Measurements from ENCODE around the gene UBE2E3. TPM values are rescaled to one million over a fixed set of nuclear protein-coding genes. Genes with fewer than 3 reads are reported as not detected.

Gene UBE2E3
- total and polyA plus RNA-seq, 4 donors = 50.7 to 66.6 (median 54.2) TPM

DNA sequence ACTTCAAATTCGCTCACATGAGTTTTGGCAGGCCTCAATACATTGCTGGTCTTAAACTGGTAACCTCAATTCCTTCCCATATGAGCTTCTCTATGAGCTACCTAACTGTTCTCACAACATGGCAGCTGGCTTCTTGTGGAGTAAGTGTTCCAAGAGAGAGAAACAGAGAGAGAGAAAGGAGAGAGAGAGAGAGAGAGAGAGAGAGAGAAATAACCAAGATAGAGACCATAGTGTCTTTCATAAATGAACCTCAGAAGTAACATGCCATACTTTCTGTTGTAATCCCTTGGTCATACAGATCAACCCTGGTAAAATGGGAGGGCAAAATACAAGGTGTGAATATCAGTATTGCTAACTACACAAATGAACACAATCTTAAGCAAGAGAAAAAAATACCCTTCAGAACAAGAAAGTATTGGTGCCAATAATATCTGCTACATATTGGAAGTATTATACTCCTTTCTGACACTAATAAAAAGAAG lies 33.2 kb upstream of the UBE2E3 start:
- intact Hi-C loops (cut with DNase I) = no loop called here
- Histone ChIP-seq H3K4me3 (ENCODE audit: low read length in 2 of 2) (no peak overlapping the region), H3K9me3 (ENCODE audit: control insufficient read depth, low read length) (no peaks in the 10 kb centered on the region), H3K36me3 (ENCODE audit: control insufficient read depth in 1 of 2, insufficient read depth in 2 of 2, low read length in 1 of 2) (no peaks in the 10 kb centered on the region), H3K27me3 (ENCODE audit: control insufficient read depth in 1 of 2, insufficient read depth in 2 of 2, low read length in 1 of 2) (no peaks in the 10 kb centered on the region), H3K4me1 (ENCODE audit: control insufficient read depth in 1 of 2, insufficient read depth in 2 of 2, low read length in 2 of 2) (no peaks in the 10 kb centered on the region), H3K27ac (ENCODE audit: low read depth in 1 of 2, low read length in 2 of 2) (no peak overlapping the region)
- no peak for ATAC-seq (ENCODE audit: low FRiP score)
- WGBS, 2 donors = 85 to 90% methylated on average over 1 of the region's 1 CpG
- DNase-seq = no peak

DNA sequence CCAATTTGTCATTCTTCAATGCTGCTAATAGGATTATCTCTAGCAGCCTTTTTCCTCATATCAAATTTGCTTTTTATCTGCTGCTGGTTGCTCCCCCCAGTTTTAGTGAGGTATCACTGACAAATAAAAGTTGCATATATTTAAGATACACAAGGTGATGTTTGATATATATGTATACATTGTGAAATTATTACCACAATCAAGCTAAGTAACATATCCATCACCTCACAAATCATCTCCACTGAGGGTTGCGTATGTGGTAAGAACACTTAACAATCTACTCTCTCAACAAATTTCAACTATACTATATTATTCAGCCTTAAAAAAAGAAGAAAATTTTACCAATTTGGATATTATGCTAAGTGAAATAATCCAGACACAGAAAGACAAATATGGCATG lies 30.5 kb upstream of the UBE2E3 start:
- H3K9me3 ChIP-seq (ENCODE audit: control insufficient read depth, low read length) = no peaks in the 10 kb centered on the region
- H3K4me1 ChIP-seq (ENCODE audit: control insufficient read depth in 1 of 2, insufficient read depth in 2 of 2, low read length in 2 of 2) = no peaks in the 10 kb centered on the region
- 0% methylated on average over 1 of the region's 1 CpG for WGBS, 2 donors
- DNase-seq = no peak
- H3K27ac ChIP-seq (ENCODE audit: low read depth in 1 of 2, low read length in 2 of 2) = no peak overlapping the region
- ATAC-seq (ENCODE audit: low FRiP score) = no peak
- intact Hi-C loops (cut with DNase I) = no loop called here
- no peaks in the 10 kb centered on the region for H3K36me3 ChIP-seq (ENCODE audit: control insufficient read depth in 1 of 2, insufficient read depth in 2 of 2, low read length in 1 of 2)
- no peak overlapping the region for H3K4me3 ChIP-seq (ENCODE audit: low read length in 2 of 2)
- no peaks in the 10 kb centered on the region for H3K27me3 ChIP-seq (ENCODE audit: control insufficient read depth in 1 of 2, insufficient read depth in 2 of 2, low read length in 1 of 2)

DNA sequence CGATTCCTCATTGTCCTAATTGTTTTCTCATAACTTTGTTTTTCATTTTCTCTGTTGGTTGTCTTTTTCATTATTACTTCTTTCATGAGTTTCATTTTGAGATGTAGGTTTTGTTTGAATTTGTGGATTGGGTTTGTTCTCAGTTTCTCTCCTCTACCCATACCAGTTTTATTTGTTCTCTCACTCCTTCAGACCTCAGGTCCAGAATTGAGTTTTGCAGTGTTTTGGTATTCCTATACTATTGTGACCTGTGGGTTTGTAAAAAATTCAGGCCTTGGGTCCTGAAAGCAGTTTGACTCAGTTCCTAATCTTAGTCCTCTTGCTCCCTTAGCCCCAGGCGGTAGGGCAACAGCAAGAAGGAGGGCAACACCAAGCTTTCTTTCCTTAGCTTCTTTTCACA lies 28.3 kb upstream of the UBE2E3 start:
- H3K4me1 ChIP-seq (ENCODE audit: control insufficient read depth in 1 of 2, insufficient read depth in 2 of 2, low read length in 2 of 2) = no peaks in the 10 kb centered on the region
- H3K36me3 ChIP-seq (ENCODE audit: control insufficient read depth in 1 of 2, insufficient read depth in 2 of 2, low read length in 1 of 2) = no peaks in the 10 kb centered on the region
- ATAC-seq (ENCODE audit: low FRiP score) (no peak), DNase-seq (no peak)
- H3K4me3 ChIP-seq (ENCODE audit: low read length in 2 of 2) = no peak overlapping the region
- intact Hi-C loops (cut with DNase I) = no loop called here
- no peaks in the 10 kb centered on the region for H3K9me3 ChIP-seq (ENCODE audit: control insufficient read depth, low read length)
- WGBS, 2 donors = 91 to 92% methylated on average over 2 of the region's 2 CpGs
- no peak overlapping the region for H3K27ac ChIP-seq (ENCODE audit: low read depth in 1 of 2, low read length in 2 of 2)
- no peaks in the 10 kb centered on the region for H3K27me3 ChIP-seq (ENCODE audit: control insufficient read depth in 1 of 2, insufficient read depth in 2 of 2, low read length in 1 of 2)

DNA sequence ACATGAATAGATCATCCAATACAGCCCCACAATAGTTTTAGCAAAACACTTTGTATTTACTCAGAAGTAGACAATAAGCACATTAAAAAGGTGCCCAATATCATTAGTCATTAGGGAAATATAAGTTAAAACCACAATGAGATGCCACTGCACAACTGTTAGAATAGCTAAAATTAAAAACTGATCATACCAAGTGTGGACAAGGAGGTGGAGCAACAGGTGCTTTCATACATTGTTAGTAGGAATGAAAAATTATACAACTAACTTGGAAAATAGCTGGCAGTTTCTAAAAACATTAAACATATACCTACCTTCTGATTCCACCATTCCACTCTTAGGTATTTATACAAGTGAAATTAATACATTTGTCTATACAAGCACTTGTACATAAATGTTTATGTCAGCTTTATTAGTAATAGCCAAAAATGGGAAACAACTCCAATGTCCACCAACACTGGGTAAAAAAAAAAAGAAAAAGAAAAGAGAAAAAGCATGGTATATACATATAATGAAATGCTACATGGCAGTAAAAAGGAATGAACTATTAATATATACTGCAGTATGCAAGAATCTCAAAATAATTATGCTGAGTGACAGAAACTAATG lies 27.6 kb upstream of the UBE2E3 start:
- Histone ChIP-seq H3K4me3 (ENCODE audit: low read length in 2 of 2) (no peak overlapping the region), H3K4me1 (ENCODE audit: control insufficient read depth in 1 of 2, insufficient read depth in 2 of 2, low read length in 2 of 2) (no peaks in the 10 kb centered on the region), H3K9me3 (ENCODE audit: control insufficient read depth, low read length) (no peaks in the 10 kb centered on the region), H3K36me3 (ENCODE audit: control insufficient read depth in 1 of 2, insufficient read depth in 2 of 2, low read length in 1 of 2) (no peaks in the 10 kb centered on the region), H3K27ac (ENCODE audit: low read depth in 1 of 2, low read length in 2 of 2) (no peak overlapping the region), H3K27me3 (ENCODE audit: control insufficient read depth in 1 of 2, insufficient read depth in 2 of 2, low read length in 1 of 2) (no peaks in the 10 kb centered on the region)
- DNase-seq = no peak
- intact Hi-C loops (cut with DNase I) = no loop called here
- ATAC-seq (ENCODE audit: low FRiP score) = no peak

DNA sequence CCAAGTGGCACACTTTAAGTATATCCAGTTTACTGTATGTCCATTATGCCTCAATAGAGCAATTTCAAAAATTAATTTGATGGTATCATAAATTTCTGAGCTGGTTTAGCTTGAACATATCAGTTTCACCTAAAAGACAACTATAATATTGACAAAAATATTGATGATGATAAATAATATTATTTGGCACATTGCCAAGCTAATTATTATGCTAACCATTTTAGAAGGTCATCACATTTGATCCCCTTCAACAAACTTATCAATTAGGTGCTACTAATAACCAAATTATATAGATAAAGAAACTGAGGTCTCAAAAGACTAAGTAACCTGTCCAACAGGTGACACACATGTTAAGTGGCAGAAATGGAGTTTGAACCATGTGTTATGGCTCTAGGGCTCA lies 26.9 kb upstream of the UBE2E3 start:
- Histone ChIP-seq H3K36me3 (ENCODE audit: control insufficient read depth in 1 of 2, insufficient read depth in 2 of 2, low read length in 1 of 2) (no peaks in the 10 kb centered on the region), H3K4me1 (ENCODE audit: control insufficient read depth in 1 of 2, insufficient read depth in 2 of 2, low read length in 2 of 2) (no peaks in the 10 kb centered on the region), H3K4me3 (ENCODE audit: low read length in 2 of 2) (no peak overlapping the region), H3K9me3 (ENCODE audit: control insufficient read depth, low read length) (no peaks in the 10 kb centered on the region), H3K27me3 (ENCODE audit: control insufficient read depth in 1 of 2, insufficient read depth in 2 of 2, low read length in 1 of 2) (no peaks in the 10 kb centered on the region), H3K27ac (ENCODE audit: low read depth in 1 of 2, low read length in 2 of 2) (no peak overlapping the region)
- DNase-seq = no peak
- intact Hi-C loops (cut with DNase I) = no loop called here
- ATAC-seq (ENCODE audit: low FRiP score) = no peak

DNA sequence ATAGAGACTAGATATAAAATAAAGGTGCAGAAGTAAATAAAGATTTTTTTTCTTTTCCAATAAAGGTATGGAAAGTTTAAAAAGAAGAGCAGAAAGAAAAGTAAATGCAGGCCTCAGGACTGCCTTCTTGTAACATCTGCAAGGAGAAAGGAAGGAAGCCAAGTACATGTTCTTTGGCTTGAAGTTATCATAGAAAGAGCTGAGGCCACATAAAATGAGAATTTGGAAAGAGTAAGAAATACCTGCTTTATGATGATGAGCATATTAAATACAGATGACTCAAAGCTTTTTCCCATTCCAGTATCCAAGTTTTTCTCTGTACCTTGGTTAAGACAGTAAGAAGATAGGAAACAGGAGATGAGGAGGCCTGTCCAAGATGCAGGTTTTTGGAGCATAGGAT lies 25.3 kb upstream of the UBE2E3 start:
- intact Hi-C loops (cut with DNase I) = no loop called here
- H3K4me1 ChIP-seq (ENCODE audit: control insufficient read depth in 1 of 2, insufficient read depth in 2 of 2, low read length in 2 of 2) = peaks cover 0 to 1% of the 10 kb centered on the region in 2 donors

DNA sequence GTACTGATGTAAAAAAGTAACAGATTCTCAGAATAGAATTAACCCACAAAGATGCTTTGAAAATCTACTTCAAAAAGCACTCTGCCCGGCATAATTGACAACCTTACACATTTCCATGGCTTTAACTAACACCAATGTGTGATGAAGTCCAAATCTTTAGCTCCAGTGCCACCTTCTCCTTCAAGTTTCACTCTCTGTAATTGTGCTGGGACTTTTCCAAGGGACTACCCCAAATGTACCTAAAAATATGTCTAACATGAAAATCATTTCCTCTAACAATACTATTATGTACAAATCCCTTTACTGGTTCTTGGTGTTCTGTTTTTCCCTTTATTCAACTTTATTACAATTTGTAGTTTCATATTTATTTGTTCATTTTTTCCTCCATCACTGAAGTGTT lies 20.6 kb upstream of the UBE2E3 start:
- WGBS, 2 donors = 80 to 82% methylated on average over 1 of the region's 1 CpG
- intact Hi-C loops (cut with DNase I) = no loop called here
- H3K27ac ChIP-seq (ENCODE audit: low read depth in 1 of 2, low read length in 2 of 2) = no peak overlapping the region
- peaks cover 0 to 1% of the 10 kb centered on the region in 2 donors for H3K4me1 ChIP-seq (ENCODE audit: control insufficient read depth in 1 of 2, insufficient read depth in 2 of 2, low read length in 2 of 2)
- ATAC-seq (ENCODE audit: low FRiP score) = no peak
- DNase-seq = no peak
- H3K9me3 ChIP-seq (ENCODE audit: control insufficient read depth, low read length) = no peaks in the 10 kb centered on the region
- no peak overlapping the region for H3K4me3 ChIP-seq (ENCODE audit: low read length in 2 of 2)
- H3K36me3 ChIP-seq (ENCODE audit: control insufficient read depth in 1 of 2, insufficient read depth in 2 of 2, low read length in 1 of 2) = no peaks in the 10 kb centered on the region
- no peaks in the 10 kb centered on the region for H3K27me3 ChIP-seq (ENCODE audit: control insufficient read depth in 1 of 2, insufficient read depth in 2 of 2, low read length in 1 of 2)

More for the DNA sequence above, 25.3 kb upstream of the UBE2E3 start:
- DNase-seq = no peak
- Histone ChIP-seq H3K27me3 (ENCODE audit: control insufficient read depth in 1 of 2, insufficient read depth in 2 of 2, low read length in 1 of 2) (no peaks in the 10 kb centered on the region), H3K36me3 (ENCODE audit: control insufficient read depth in 1 of 2, insufficient read depth in 2 of 2, low read length in 1 of 2) (no peaks in the 10 kb centered on the region), H3K4me3 (ENCODE audit: low read length in 2 of 2) (no peak overlapping the region), H3K9me3 (ENCODE audit: control insufficient read depth, low read length) (no peaks in the 10 kb centered on the region), H3K27ac (ENCODE audit: low read depth in 1 of 2, low read length in 2 of 2) (no peak overlapping the region)
- ATAC-seq (ENCODE audit: low FRiP score) = no peak

DNA sequence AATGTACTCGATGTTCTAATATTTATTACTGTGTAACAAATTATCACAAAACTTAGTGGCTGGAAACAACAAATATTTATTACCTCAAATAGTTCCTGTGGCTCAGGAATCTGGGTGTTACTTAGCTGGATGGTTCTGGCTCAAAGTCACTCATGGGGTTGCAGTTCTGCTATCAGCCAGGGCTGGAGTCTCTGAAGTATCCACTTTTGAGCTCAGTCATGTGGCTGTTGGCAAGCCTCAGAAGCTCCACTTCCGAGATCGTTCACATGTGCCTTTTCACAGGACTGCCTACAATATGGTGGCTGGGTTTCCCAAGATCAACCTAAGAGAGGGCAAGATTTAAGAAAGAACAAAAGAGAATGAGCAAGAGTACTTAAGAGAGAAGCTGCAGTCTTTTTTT lies 19.4 kb upstream of the UBE2E3 start:
- H3K9me3 ChIP-seq (ENCODE audit: control insufficient read depth, low read length) = no peaks in the 10 kb centered on the region
- no peaks in the 10 kb centered on the region for H3K36me3 ChIP-seq (ENCODE audit: control insufficient read depth in 1 of 2, insufficient read depth in 2 of 2, low read length in 1 of 2)
- no peak overlapping the region for H3K4me3 ChIP-seq (ENCODE audit: low read length in 2 of 2)
- peaks cover 0 to 1% of the 10 kb centered on the region in 2 donors for H3K4me1 ChIP-seq (ENCODE audit: control insufficient read depth in 1 of 2, insufficient read depth in 2 of 2, low read length in 2 of 2)
- no peaks in the 10 kb centered on the region for H3K27me3 ChIP-seq (ENCODE audit: control insufficient read depth in 1 of 2, insufficient read depth in 2 of 2, low read length in 1 of 2)
- ATAC-seq (ENCODE audit: low FRiP score) (no peak), DNase-seq (no peak)
- intact Hi-C loops (cut with DNase I) = no loop called here
- H3K27ac ChIP-seq (ENCODE audit: low read depth in 1 of 2, low read length in 2 of 2) = no peak overlapping the region
- 48 to 69% methylated on average over 3 of the region's 3 CpGs for WGBS, 2 donors

DNA sequence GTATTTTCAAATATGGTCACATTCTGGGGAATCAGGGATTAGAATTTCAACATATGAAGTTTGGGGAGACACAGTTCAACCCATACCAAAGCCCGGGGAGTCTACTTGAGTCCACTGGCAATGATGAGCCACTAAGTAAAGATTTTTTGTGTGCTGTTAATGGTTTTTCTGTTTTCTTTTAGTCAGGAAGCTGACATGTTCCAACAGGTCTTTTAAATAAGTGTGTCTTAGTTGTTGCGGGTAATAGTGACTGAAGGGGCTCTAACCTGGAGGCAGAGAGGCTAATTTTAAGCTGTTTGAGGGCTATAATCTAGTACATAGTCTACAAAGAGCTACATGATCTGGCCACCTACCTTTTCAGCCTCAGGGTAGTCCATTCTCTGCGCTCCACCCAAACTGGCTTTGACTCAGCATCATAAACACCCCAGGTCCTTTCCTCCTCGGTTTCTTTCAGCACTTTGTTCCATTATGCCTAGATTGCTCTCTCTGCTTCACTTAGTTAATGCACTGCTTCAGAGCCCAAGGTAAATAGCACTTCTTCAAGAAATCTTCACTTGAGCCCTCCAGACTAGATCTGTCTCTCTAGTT lies 17.6 kb upstream of the UBE2E3 start:
- ATAC-seq (ENCODE audit: low FRiP score) = no peak
- DNase-seq = no peak
- Histone ChIP-seq H3K4me1 (ENCODE audit: control insufficient read depth in 1 of 2, insufficient read depth in 2 of 2, low read length in 2 of 2) (peaks cover 0 to 1% of the 10 kb centered on the region in 2 donors), H3K4me3 (ENCODE audit: low read length in 2 of 2) (no peak overlapping the region), H3K27me3 (ENCODE audit: control insufficient read depth in 1 of 2, insufficient read depth in 2 of 2, low read length in 1 of 2) (no peaks in the 10 kb centered on the region), H3K9me3 (ENCODE audit: control insufficient read depth, low read length) (no peaks in the 10 kb centered on the region), H3K36me3 (ENCODE audit: control insufficient read depth in 1 of 2, insufficient read depth in 2 of 2, low read length in 1 of 2) (no peaks in the 10 kb centered on the region), H3K27ac (ENCODE audit: low read depth in 1 of 2, low read length in 2 of 2) (no peak overlapping the region)
- WGBS, 2 donors = 91 to 97% methylated on average over 4 of the region's 4 CpGs
- intact Hi-C loops (cut with DNase I) = no loop called here

All from aorta (tissue), 5 donors.